OCI-LY1 (cell line): Measurements from ENCODE around the gene SYP.

Experiments used
- H2AFZ ChIP-seq: fragments of 200-600 bp; sonication (generic), shearing (Covaris generic); 2 replicates; pipeline ENCODE4 v1.6.0; 2014; ENCODE audit warnings: antibody characterized with exemption, mild to moderate bottlenecking, low read length
- H3F3A ChIP-seq: fragments of 200-600 bp; sonication (generic), shearing (Covaris generic); 2 replicates; pipeline ENCODE4 v1.6.0; 2014; ENCODE audit warnings: mild to moderate bottlenecking, antibody characterized with exemption, low read length, moderate library complexity; ENCODE audit not compliant: insufficient read depth
- H3K27ac ChIP-seq: fragments of 200-600 bp; sonication (generic); 2 replicates; pipeline ENCODE4 v1.5.1; 2014; ENCODE audit warnings: low read length, mixed run types, mild to moderate bottlenecking, low read depth; ENCODE audit not compliant: poor library complexity, severe bottlenecking
- H3K27me3 ChIP-seq: fragments of 200-600 bp; sonication (generic); 2 replicates; pipeline ENCODE4 v1.6.0; 2014; ENCODE audit warnings: antibody characterized with exemption, mild to moderate bottlenecking, low read length, moderate library complexity; ENCODE audit not compliant: insufficient read depth
- H3K36me3 ChIP-seq: fragments of 200-600 bp; sonication (generic); 2 replicates; pipeline ENCODE4 v1.6.1; 2014; ENCODE audit warnings: mild to moderate bottlenecking, antibody characterized with exemption, low read length, moderate library complexity, mixed read lengths; ENCODE audit not compliant: insufficient read depth
- H3K4me1 ChIP-seq: fragments of 200-600 bp; sonication (generic); 2 replicates; pipeline ENCODE4 v1.5.1; 2014; ENCODE audit warnings: mild to moderate bottlenecking, low read length, moderate library complexity; ENCODE audit not compliant: insufficient read depth, severe bottlenecking
- H3K4me2 ChIP-seq: fragments of 200-600 bp; sonication (generic), shearing (Covaris generic); 2 replicates; pipeline ENCODE4 v1.6.1; 2014; ENCODE audit warnings: low read length
- H3K4me3 ChIP-seq: fragments of 200-600 bp; sonication (generic); 2 replicates; pipeline ENCODE4 v1.5.1; 2014; ENCODE audit warnings: low read length, low read depth, mild to moderate bottlenecking, mixed read lengths; ENCODE audit not compliant: poor library complexity, severe bottlenecking
- H3K79me2 ChIP-seq: fragments of 200-600 bp; shearing (Covaris generic); 2 replicates; pipeline ENCODE4 v1.6.1; 2016; ENCODE audit warnings: mixed run types, low read length, mixed read lengths; ENCODE audit not compliant: insufficient read depth
- H3K9ac ChIP-seq: fragments of 200-600 bp; sonication (generic), shearing (Covaris generic); 2 replicates; pipeline ENCODE4 v1.6.1; 2014; ENCODE audit warnings: mild to moderate bottlenecking, low read length, mixed read lengths
- H3K9me2 ChIP-seq: fragments of 200-600 bp; sonication (generic), shearing (Covaris generic); 2 replicates; pipeline ENCODE4 v1.6.1; 2014; ENCODE audit warnings: low read depth, mild to moderate bottlenecking, low read length, mixed read lengths
- H3K9me3 ChIP-seq: fragments of 200-600 bp; shearing (Covaris generic); 2 replicates; pipeline ENCODE4 v1.6.1; 2014; ENCODE audit warnings: low read length, mixed read lengths
- H4K20me1 ChIP-seq: fragments of 200-600 bp; sonication (generic), shearing (Covaris generic); 2 replicates; pipeline ENCODE4 v1.6.0; 2016; ENCODE audit warnings: mild to moderate bottlenecking, low read length; ENCODE audit not compliant: insufficient read depth
- EZH2 ChIP-seq: fragments of 200-600 bp; sonication (generic), shearing (Covaris generic); IDR thresholded peaks from 2 replicates; pipeline ENCODE4 v1.8.0; 2017; ENCODE audit warnings: borderline replicate concordance, mixed run types, mild to moderate bottlenecking, antibody characterized with exemption, low read length, moderate library complexity, mixed read lengths
- TF ChIP-seq, protein P1 (sequence below): fragments of 200-600 bp; sonication (generic), shearing (Covaris generic); IDR thresholded peaks from 2 replicates; pipeline ENCODE4 v1.5.1; 2017; ENCODE audit warnings: mild to moderate bottlenecking, antibody characterized with exemption, low read length, moderate library complexity, mixed read lengths

Gene SYP

DNA sequence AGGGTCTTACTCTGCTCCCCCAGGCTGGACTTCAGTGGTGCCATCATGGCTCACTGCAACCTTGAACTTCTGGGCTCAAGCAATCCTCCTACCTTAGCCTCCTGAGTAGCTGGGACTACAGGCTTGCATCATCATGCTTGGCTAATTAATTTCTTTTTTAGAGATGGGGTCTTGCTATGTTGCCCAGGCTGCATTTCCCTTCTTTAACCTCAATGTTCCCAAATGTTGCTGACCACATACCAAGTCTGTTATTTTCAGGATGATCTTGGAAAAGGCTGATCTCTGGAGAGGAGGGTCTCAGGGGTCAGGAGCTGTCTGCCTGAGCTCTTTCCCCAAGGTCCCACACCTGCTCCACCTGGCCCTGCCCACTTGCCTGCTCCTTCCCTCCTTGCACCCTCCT lies 20.1 kb upstream of the SYP start:
- Histone ChIP-seq H3K27me3 (no peaks in the 10 kb centered on the region), H3K27ac (no peak overlapping the region), H3K36me3 (no peaks in the 10 kb centered on the region), H3K4me3 (no peak overlapping the region), H3K9me3 (no peaks in the 10 kb centered on the region), H3K9ac (no peak overlapping the region), H3K4me2 (no peak overlapping the region), H3K9me2 (no peaks in the 10 kb centered on the region), H3K79me2 (no peaks in the 10 kb centered on the region), H4K20me1 (no peaks in the 10 kb centered on the region), H3K4me1 (no peaks in the 10 kb centered on the region), H2AFZ (no peak overlapping the region), H3F3A (no peaks in the 10 kb centered on the region)
- TF ChIP-seq EZH2, result no peak
- TF ChIP-seq, protein P1, sequence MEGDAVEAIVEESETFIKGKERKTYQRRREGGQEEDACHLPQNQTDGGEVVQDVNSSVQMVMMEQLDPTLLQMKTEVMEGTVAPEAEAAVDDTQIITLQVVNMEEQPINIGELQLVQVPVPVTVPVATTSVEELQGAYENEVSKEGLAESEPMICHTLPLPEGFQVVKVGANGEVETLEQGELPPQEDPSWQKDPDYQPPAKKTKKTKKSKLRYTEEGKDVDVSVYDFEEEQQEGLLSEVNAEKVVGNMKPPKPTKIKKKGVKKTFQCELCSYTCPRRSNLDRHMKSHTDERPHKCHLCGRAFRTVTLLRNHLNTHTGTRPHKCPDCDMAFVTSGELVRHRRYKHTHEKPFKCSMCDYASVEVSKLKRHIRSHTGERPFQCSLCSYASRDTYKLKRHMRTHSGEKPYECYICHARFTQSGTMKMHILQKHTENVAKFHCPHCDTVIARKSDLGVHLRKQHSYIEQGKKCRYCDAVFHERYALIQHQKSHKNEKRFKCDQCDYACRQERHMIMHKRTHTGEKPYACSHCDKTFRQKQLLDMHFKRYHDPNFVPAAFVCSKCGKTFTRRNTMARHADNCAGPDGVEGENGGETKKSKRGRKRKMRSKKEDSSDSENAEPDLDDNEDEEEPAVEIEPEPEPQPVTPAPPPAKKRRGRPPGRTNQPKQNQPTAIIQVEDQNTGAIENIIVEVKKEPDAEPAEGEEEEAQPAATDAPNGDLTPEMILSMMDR, result no peak

DNA sequence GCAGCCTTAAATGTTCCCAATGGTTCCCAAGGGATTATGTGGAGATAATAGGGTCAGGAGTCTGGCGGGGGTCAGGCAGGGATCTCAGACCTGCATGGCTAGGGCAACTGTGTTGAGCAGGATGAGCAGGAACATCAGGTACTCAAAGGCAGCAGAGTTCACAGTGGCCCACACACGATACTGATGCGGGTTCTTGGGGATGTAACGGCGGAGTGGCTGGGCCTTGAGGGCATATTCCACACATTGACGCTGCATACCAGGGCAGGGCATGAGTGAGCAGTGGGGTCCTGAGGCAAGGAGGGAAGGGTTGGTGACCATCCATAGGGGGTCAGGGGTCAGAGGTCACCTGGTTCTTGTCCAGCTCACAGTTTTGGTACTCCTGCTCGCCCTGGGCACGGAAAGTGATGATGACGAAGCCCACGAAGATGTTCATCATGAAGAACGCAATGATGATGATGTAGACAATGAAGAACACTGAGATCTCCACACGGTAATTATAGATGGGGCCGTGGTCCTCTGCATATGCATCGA lies 15.1 kb upstream of the SYP start:
- TF ChIP-seq EZH2, result no peak
- TF ChIP-seq, protein P1, result no peak
- H3K9me3 ChIP-seq, result no peaks in the 10 kb centered on the region

DNA sequence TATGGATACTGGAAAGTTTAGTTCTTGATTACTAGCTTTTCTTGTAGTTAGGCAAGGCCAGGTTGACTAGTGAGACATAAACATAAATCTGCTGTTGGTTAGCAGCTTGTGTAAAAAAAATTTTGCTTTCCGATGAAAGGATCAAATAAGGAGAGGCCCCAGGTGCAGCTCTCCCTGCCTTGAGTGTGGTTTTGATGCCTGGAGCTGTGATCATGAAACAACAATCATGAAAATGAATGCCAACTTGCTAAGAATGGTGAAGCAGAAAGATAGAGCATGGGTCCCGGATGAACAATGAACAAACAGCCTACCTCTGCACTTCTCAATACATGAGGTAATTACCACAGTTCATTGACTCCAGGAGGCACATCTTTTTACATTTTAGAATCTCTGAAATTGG lies 14.4 kb upstream of the SYP start:
- no peaks in the 10 kb centered on the region for H3K79me2 ChIP-seq
- no peak overlapping the region for H2AFZ ChIP-seq
- no peaks in the 10 kb centered on the region for H4K20me1 ChIP-seq
- no peak overlapping the region for H3K9ac ChIP-seq
- H3K4me3 ChIP-seq, result no peak overlapping the region
- no peak overlapping the region for H3K27ac ChIP-seq
- no peaks in the 10 kb centered on the region for H3K4me1 ChIP-seq
- H3F3A ChIP-seq, result no peaks in the 10 kb centered on the region
- H3K4me2 ChIP-seq, result no peak overlapping the region
- TF ChIP-seq EZH2, result no peak
- TF ChIP-seq, protein P1, result no peak
- no peaks in the 10 kb centered on the region for H3K27me3 ChIP-seq
- H3K9me3 ChIP-seq, result no peaks in the 10 kb centered on the region
- no peaks in the 10 kb centered on the region for H3K36me3 ChIP-seq
- H3K9me2 ChIP-seq, result no peaks in the 10 kb centered on the region

More for the DNA sequence above, 15.1 kb upstream of the SYP start:
- Histone ChIP-seq H3K79me2 (no peaks in the 10 kb centered on the region), H3K9me2 (no peaks in the 10 kb centered on the region), H3K27me3 (no peaks in the 10 kb centered on the region), H3K4me3 (no peak overlapping the region), H3K36me3 (no peaks in the 10 kb centered on the region), H3K27ac (no peak overlapping the region), H2AFZ (no peak overlapping the region), H4K20me1 (no peaks in the 10 kb centered on the region), H3F3A (no peaks in the 10 kb centered on the region), H3K9ac (no peak overlapping the region), H3K4me2 (no peak overlapping the region), H3K4me1 (no peaks in the 10 kb centered on the region)
